ENCODE data around the gene FOLH1.
"Not testable (repeated sequence)": the region's sequence is repeated elsewhere in the genome, so short reads cannot be mapped to it uniquely, and the experiment has no call there.

Gene FOLH1

DNA sequence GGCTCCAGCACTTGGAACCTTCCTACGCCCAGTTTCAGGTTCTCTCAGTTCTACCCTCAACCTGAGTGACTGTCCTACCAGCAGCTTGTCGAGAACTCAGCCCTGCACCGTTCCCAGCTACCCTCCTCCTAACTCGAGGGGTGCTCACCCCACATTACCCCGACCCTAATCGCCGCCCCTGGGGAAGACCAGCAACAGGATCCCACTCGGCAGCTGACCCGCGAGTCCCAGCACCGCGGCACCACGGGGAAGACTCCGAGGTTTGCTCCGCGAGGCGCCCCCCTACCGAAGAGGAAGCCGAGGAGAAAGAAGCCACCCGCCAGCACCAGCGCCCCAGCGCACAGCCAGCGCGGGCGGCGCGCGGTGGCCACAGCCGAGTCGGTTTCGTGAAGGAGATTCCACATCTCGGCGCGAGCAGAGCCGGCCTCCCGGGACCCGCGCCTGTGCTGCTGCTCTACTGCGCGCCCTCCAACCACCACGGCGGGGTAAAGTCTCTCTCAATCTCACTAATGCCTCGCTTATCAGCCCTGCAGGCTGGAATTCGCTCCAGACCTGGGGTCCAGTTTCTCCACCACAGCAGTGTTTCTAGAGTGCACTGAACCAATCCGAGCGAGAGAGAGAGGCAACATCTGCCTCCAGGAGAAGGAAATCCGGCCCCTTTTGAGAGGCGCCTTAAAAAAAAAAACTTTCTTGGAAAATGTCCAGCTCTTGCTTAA, at the start of gene FOLH1:
TSS of gene FOLH1 (minus strand) at position 597 of the 716 bp plus-strand sequence. CDS start at position 404, 193 bp downstream.
- Histone ChIP-seq H3K4me3 (ENCODE audit: low read length) (no peak within 1 kb of the TSS), H3K4me1 (ENCODE audit: insufficient read depth, low read length) (no peaks in the 10 kb centered on the region), H3K36me3 (ENCODE audit: insufficient read depth, low read length) (no peaks in the 10 kb centered on the region), H2AFZ (ENCODE audit: low read depth, low read length) (no peak within 1 kb of the TSS), H3K9me3 (ENCODE audit: low read length) (no peaks in the 10 kb centered on the region), H3K27me3 (ENCODE audit: insufficient read depth, low read length) (no peaks in the 10 kb centered on the region)

DNA sequence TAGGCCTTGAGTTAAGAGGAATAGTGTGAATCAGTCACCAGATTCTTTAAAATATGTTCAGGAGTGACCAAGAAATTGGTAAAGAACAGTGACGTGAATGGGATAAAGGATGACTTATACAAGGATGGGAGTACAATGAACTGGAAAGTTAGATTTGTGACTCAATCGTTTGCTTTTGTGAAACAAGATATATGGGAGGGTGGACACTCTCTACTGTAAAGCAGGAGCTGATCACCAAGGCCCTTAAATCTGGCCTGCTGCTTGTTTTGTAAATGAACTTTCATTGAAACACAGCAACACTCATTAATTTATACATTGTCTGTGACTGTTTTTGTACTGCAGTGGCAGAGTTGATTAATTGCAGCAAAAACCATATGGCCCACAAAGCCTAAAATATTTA, 46.7 kb upstream of the FOLH1 start:
- not testable (repeated sequence) for H3K9me3 ChIP-seq (ENCODE audit: low read length); H2AFZ ChIP-seq (ENCODE audit: low read depth, low read length); H3K36me3 ChIP-seq (ENCODE audit: insufficient read depth, low read length); H3K4me3 ChIP-seq (ENCODE audit: low read length); H3K4me1 ChIP-seq (ENCODE audit: insufficient read depth, low read length); H3K27me3 ChIP-seq (ENCODE audit: insufficient read depth, low read length)

DNA sequence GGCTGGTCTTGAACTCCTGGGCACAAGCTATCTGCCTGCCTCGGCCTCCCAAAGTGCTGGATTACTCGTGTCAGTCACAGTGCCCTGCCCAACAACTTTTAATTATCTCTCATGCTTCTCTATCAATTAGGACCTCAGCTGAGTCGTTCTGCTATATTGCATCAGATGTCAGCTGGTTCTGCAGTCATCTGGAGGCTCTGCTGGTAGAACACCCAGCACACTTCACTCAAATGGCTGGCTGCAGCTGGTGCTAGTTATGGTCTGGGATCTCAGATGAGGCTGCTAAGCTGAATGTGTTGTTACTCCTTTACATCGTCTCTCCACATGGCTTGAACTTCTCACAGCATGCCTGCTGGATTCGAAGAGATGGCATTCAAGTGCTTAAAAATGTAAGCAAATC, 42.8 kb upstream of the FOLH1 start:
- not testable (repeated sequence) for H3K4me3 ChIP-seq (ENCODE audit: low read length); H3K36me3 ChIP-seq (ENCODE audit: insufficient read depth, low read length); H2AFZ ChIP-seq (ENCODE audit: low read depth, low read length); H3K27me3 ChIP-seq (ENCODE audit: insufficient read depth, low read length); H3K9me3 ChIP-seq (ENCODE audit: low read length); H3K4me1 ChIP-seq (ENCODE audit: insufficient read depth, low read length)

DNA sequence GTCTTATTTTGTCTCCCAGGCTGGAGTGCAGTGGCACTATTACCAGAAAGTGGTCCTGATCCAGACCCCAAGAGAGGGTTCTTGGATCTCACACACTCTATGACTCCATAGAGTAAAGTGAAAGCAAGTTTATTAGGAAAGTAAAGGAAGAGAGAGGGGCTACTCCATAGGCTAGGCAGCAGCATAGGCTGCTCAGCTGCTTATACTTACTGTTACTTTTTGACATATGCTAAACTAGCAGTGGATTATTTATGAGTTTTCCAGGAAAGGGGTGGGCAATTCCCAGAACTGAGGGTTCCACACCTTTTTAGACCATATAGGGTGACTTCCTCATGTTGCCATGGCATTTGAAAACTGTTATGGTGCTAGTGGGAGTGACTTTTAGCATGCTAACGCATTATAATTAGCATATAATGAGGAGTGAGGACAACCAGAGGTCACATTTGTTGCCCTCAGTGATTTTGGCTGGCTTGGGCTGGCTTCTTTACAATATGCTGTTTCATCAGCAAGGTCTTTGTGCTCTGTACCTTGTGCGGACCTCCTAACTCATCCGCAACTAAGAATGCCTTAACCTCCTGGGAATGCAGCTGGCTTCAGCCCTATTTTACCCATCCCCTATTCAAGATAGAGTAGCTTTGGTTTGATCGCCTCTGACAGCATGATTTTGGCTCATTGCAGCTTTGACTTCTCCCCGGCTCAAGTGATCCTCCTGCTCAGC, 42.2 kb upstream of the FOLH1 start:
- not testable (repeated sequence) for H3K4me1 ChIP-seq (ENCODE audit: insufficient read depth, low read length); H3K4me3 ChIP-seq (ENCODE audit: low read length)

DNA sequence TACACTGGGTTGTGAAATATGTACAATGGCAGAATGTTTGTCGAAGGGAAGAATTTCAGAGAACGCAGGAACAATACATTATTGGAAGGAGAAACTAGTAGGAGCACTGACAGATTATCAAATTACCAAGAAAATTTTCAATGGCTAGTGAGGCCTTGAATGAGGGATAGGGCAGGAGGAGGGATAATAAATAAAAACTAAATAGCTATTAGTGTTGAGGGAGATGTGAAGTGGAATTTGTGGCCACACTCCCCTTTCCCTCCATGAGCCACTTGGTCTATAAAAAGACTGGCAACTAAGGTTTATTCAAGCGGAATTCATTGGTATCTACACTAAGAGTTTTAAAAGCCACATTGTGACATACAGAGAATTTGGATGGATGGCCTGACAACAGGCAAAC, 41.0 kb upstream of the FOLH1 start:
- H2AFZ ChIP-seq (ENCODE audit: low read depth, low read length); H3K27me3 ChIP-seq (ENCODE audit: insufficient read depth, low read length); H3K4me3 ChIP-seq (ENCODE audit: low read length); H3K36me3 ChIP-seq (ENCODE audit: insufficient read depth, low read length); H3K9me3 ChIP-seq (ENCODE audit: low read length); H3K4me1 ChIP-seq (ENCODE audit: insufficient read depth, low read length): not testable (repeated sequence)

More for the DNA sequence above, 42.2 kb upstream of the FOLH1 start:
- H2AFZ ChIP-seq (ENCODE audit: low read depth, low read length); H3K9me3 ChIP-seq (ENCODE audit: low read length); H3K27me3 ChIP-seq (ENCODE audit: insufficient read depth, low read length); H3K36me3 ChIP-seq (ENCODE audit: insufficient read depth, low read length): not testable (repeated sequence)

DNA sequence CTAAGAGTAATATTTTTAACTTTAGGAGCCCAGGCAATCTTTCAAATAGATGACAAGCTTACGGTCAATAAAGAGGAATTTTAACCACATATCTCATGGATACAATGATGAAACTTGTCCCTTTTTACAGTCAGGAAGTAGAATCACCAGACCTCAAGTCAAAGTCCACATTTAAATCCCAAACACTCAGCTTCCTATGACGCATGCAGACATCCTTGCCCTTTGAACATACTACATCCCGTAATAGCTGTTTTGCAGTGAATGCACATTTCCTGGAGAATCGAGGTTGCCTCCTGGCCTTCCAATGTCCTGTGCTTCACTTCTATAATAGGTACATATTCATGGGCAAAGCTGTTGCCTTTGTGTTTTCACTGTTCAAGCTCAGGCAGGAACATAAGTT, 25.3 kb upstream of the FOLH1 start:
- not testable (repeated sequence) for H3K4me1 ChIP-seq (ENCODE audit: insufficient read depth, low read length); H3K36me3 ChIP-seq (ENCODE audit: insufficient read depth, low read length); H3K27me3 ChIP-seq (ENCODE audit: insufficient read depth, low read length); H2AFZ ChIP-seq (ENCODE audit: low read depth, low read length); H3K4me3 ChIP-seq (ENCODE audit: low read length); H3K9me3 ChIP-seq (ENCODE audit: low read length)

DNA sequence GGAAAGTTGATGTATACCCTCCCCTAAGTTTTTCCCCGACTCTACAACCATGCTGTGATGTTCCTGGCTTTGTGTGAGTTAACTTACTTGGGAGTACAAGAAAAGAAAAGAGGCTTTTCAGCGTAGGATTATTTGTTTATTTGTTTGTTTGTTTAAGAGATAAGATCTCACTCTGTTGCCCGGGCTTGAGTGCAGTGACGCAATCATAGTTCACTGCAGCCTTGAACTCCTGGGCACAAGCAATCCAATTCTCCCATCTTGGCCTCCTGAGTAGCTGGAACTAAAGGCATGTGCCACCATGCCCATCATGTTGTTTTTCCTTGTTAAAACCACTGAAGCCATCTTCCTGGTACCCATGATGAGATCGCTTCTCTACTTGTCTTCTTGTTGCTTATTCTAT, 24.6 kb upstream of the FOLH1 start:
- H3K36me3 ChIP-seq (ENCODE audit: insufficient read depth, low read length); H3K27me3 ChIP-seq (ENCODE audit: insufficient read depth, low read length); H3K4me3 ChIP-seq (ENCODE audit: low read length); H3K9me3 ChIP-seq (ENCODE audit: low read length); H3K4me1 ChIP-seq (ENCODE audit: insufficient read depth, low read length); H2AFZ ChIP-seq (ENCODE audit: low read depth, low read length): not testable (repeated sequence)

DNA sequence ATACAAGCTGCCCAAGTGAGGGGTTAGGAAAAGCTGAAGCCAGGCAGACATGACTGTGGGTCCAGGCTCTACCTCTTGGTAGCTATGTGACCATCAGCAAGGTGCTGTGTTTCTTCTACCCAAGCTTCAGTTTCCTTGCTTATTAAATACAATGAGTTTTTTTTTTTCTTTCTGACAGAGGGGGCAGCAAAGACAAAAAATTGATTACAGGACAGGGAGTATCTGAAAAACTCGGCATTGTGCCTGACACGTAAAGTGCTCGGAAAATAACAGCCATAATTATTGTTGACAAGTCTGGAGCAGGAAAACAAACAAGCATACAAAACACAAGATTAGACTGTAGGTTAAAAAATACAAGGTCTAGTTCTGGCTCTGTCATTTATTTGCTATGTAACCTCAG, 23.3 kb upstream of the FOLH1 start:
- not testable (repeated sequence) for H2AFZ ChIP-seq (ENCODE audit: low read depth, low read length)

DNA sequence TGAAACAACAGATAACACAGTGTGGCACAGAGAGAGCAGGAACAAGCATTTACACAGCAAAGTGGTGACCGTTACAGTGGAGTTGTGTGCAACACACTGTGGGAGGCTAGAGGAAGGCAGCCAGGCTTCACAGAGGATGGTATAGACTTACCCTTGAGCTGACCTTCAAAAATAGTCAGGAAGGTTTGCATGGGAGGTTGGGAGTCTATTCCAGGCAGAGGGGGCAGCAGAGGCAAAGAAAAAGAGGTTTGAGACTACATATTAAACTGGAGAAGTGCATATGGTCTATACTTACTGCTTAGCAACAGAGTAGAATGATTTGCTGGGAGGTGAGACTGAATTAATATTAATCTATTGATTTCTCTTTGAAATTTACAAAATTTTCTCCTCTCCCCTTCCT, 22.1 kb upstream of the FOLH1 start:
- not testable (repeated sequence) for H3K9me3 ChIP-seq (ENCODE audit: low read length); H3K4me3 ChIP-seq (ENCODE audit: low read length); H3K4me1 ChIP-seq (ENCODE audit: insufficient read depth, low read length); H3K27me3 ChIP-seq (ENCODE audit: insufficient read depth, low read length); H3K36me3 ChIP-seq (ENCODE audit: insufficient read depth, low read length); H2AFZ ChIP-seq (ENCODE audit: low read depth, low read length)

More for the DNA sequence above, 23.3 kb upstream of the FOLH1 start:
- H3K27me3 ChIP-seq (ENCODE audit: insufficient read depth, low read length); H3K36me3 ChIP-seq (ENCODE audit: insufficient read depth, low read length); H3K9me3 ChIP-seq (ENCODE audit: low read length); H3K4me3 ChIP-seq (ENCODE audit: low read length); H3K4me1 ChIP-seq (ENCODE audit: insufficient read depth, low read length): not testable (repeated sequence)

DNA sequence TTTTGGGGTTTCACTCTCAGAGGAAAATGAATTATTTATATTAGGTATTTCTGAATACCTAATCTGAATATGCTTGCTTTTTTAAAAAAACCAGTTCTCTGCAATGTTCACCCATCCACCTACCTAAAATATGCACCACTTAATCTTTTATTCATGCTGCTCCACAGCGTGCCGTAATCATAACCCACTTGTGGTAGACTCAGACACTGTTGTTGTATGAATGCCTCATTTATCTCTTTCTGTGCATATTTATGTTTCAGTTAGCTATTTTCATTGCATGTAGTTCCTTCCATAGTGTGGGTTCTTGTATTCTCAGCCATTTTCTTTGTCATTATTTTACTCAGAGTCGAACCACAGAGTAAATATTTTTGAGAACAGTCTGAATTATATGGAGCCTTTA, 21.6 kb upstream of the FOLH1 start:
- H2AFZ ChIP-seq (ENCODE audit: low read depth, low read length); H3K27me3 ChIP-seq (ENCODE audit: insufficient read depth, low read length); H3K36me3 ChIP-seq (ENCODE audit: insufficient read depth, low read length); H3K4me1 ChIP-seq (ENCODE audit: insufficient read depth, low read length); H3K9me3 ChIP-seq (ENCODE audit: low read length); H3K4me3 ChIP-seq (ENCODE audit: low read length): not testable (repeated sequence)

DNA sequence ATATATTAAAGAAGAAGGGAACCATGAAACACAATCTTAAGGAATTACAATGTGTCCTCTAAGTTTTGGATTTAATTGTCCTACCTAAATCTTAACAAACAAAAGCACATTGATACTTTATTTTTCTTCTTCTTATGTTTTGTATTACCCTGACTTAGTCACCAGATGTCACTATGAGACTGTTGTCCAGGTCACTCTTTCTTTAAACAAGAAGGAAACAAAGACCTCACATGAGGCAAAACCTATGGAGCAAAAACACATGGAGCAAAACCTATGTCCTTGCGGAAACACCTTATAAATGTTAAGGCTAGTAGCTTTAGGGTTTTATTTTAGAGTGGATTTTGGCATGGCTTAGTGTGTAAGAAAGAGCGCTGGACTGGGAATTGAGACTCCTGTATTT, 20.7 kb upstream of the FOLH1 start:
- not testable (repeated sequence) for H3K4me1 ChIP-seq (ENCODE audit: insufficient read depth, low read length); H3K36me3 ChIP-seq (ENCODE audit: insufficient read depth, low read length); H2AFZ ChIP-seq (ENCODE audit: low read depth, low read length); H3K4me3 ChIP-seq (ENCODE audit: low read length); H3K9me3 ChIP-seq (ENCODE audit: low read length); H3K27me3 ChIP-seq (ENCODE audit: insufficient read depth, low read length)

DNA sequence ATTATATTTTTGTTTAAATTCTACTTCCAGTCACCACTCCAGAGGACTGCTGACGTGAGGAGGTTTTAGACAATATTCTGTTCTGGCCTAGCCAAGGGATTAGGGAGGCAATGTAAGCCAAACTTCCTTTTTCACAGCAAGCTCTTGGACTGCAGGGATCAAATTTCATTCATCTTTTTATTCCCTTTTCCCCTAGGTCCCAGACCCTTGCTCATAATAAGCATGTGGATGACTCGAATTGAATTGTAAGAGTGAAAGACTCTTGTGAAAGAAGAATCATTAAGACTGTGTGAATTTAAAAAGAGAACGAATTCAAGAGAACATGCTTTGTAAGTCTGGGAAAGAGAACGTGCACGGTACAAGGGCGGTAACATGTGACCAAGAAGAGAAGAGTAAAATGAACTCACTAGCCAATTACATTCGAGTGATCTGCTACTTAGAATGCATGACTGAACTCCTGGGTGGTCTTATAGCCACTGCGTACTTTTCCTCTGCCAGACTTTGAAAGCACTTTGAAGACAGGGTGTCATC, 16.9 kb upstream of the FOLH1 start:
- not testable (repeated sequence) for H3K9me3 ChIP-seq (ENCODE audit: low read length); H3K36me3 ChIP-seq (ENCODE audit: insufficient read depth, low read length); H3K4me1 ChIP-seq (ENCODE audit: insufficient read depth, low read length); H3K4me3 ChIP-seq (ENCODE audit: low read length); H3K27me3 ChIP-seq (ENCODE audit: insufficient read depth, low read length); H2AFZ ChIP-seq (ENCODE audit: low read depth, low read length)

DNA sequence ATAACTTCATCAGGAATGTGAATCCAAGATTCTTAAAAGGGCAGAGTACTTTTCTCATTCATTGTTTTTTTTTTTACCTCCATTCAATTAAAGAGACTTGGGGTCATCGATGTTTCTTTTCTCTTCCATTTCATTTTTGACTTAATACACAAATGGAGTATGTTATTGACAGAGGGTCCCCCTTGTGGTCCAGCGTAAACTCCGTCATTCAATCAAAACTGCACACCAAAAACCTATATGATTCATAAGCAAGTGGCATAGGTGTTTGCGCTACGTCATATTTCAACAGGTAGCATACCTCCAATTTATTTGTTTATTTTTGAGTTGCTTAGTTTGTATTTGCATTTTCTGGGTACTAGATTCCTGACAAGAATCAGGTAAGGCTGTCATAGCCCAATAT, 12.7 kb upstream of the FOLH1 start:
- Histone ChIP-seq H3K4me3 (ENCODE audit: low read length) (no peak overlapping the region), H2AFZ (ENCODE audit: low read depth, low read length) (no peak overlapping the region), H3K9me3 (ENCODE audit: low read length) (no peaks in the 10 kb centered on the region), H3K4me1 (ENCODE audit: insufficient read depth, low read length) (no peaks in the 10 kb centered on the region), H3K27me3 (ENCODE audit: insufficient read depth, low read length) (no peaks in the 10 kb centered on the region), H3K36me3 (ENCODE audit: insufficient read depth, low read length) (no peaks in the 10 kb centered on the region)
